Fibroblast of lung (primary cell): ENCODE measurements around the gene TMEM205. TPM values are rescaled to one million over a fixed set of nuclear protein-coding genes. Genes with fewer than 3 reads are reported as not detected.
A peak's percentile ranks its signal among the peaks of the same experiment; 100 is the strongest.

Experiments used
- DNase-seq, 2 donors: peaks; one replicate each; pipeline versions ENCODE4 v3.0.0 to v3.0.0-alpha.2; 2010; ENCODE audit warnings: low read depth in 2 of 2
- H2AFZ ChIP-seq: 2 replicates; pipeline ENCODE4 v1.5.1; 2012; ENCODE audit warnings: low read length, control low read depth, inconsistent platforms
- H3K27ac ChIP-seq: 2 replicates; pipeline ENCODE4 v1.5.1; 2011; ENCODE audit warnings: low read length, control low read depth; ENCODE audit not compliant: insufficient read depth
- H3K27me3 ChIP-seq: 2 replicates; pipeline ENCODE4 v1.5.1; 2011; ENCODE audit warnings: mild to moderate bottlenecking, low read length; ENCODE audit not compliant: control insufficient read depth, insufficient read depth
- H3K36me3 ChIP-seq: 2 replicates; pipeline ENCODE4 v1.5.1; 2011; ENCODE audit warnings: low read length; ENCODE audit not compliant: control insufficient read depth, insufficient read depth
- H3K4me1 ChIP-seq: 2 replicates; pipeline ENCODE4 v1.5.1; 2011; ENCODE audit warnings: low read length; ENCODE audit not compliant: control insufficient read depth, insufficient read depth; ENCODE audit errors: extremely low read depth
- H3K4me2 ChIP-seq: 2 replicates; pipeline ENCODE4 v1.5.1; 2011; ENCODE audit warnings: low read length, control low read depth; ENCODE audit not compliant: insufficient read depth; ENCODE audit errors: extremely low read depth
- H3K4me3 ChIP-seq, 4 experiments: fragments of 200-600 bp in 1 of 4; sonication (generic) in 1 of 4; replicated peaks in 1 of 4; 2 replicates each; pipeline ENCODE4 v1.5.1; 2011 to 2016; ENCODE audit warnings: low read length in 4 of 4, low read depth in 3 of 4, mild to moderate bottlenecking in 3 of 4, control low read depth in 2 of 4, inconsistent platforms in 1 of 4, mixed read lengths in 1 of 4; ENCODE audit not compliant: insufficient read depth in 1 of 4; ENCODE audit errors: control extremely low read depth in 1 of 4
- H3K79me2 ChIP-seq: 2 replicates; pipeline ENCODE4 v1.5.1; 2012; ENCODE audit warnings: mild to moderate bottlenecking, low read length, inconsistent platforms; ENCODE audit not compliant: control insufficient read depth, insufficient read depth
- H3K9ac ChIP-seq: 2 replicates; pipeline ENCODE4 v1.5.1; 2011; ENCODE audit warnings: mild to moderate bottlenecking, low read length, control low read depth; ENCODE audit not compliant: insufficient read depth
- H3K9me3 ChIP-seq: 2 replicates; pipeline ENCODE4 v1.5.1; 2012; ENCODE audit warnings: low read depth, low read length; ENCODE audit not compliant: control insufficient read depth, insufficient read depth
- H4K20me1 ChIP-seq: 2 replicates; pipeline ENCODE4 v1.5.1; 2011; ENCODE audit warnings: low read length; ENCODE audit not compliant: control insufficient read depth, insufficient read depth; ENCODE audit errors: extremely low read depth
- EZH2 ChIP-seq: IDR thresholded peaks from 2 replicates; pipeline ENCODE4 v1.5.1; 2012; ENCODE audit warnings: low read length, control low read depth, mild to moderate bottlenecking; ENCODE audit errors: missing control alignments
- polyA plus RNA-seq, 2 donors: library from polyadenylated mRNA; depleted of rRNA in 1 of 2; stranded (reverse) in 1 of 2; unstranded in 1 of 2; fragments of >200 nt; gene quantifications; 2 replicates each; pipeline ENCODE4 v1.2.1, GENCODE V29; 2011 to 2012; ENCODE audit warnings: missing spikeins in 1 of 2
- total RNA-seq: library from RNA; depleted of rRNA; stranded (reverse); fragments of >200 nt; gene quantifications from 2 replicates; pipeline ENCODE4 v1.2.1, GENCODE V29; 2014
- TF ChIP-seq, protein P1 (sequence below), 2 donors: IDR thresholded peaks in 1 of 2; conservative IDR thresholded peaks in 1 of 2; 1 replicate in 1 of 2; 2 replicates in 1 of 2; pipeline ENCODE4 v1.5.1; 2011 to 2012; ENCODE audit warnings: low read length in 2 of 2, control low read depth in 1 of 2, inconsistent platforms in 1 of 2, low read depth in 1 of 2, mild to moderate bottlenecking in 1 of 2

The TMEM205 gene
- total and polyA plus RNA-seq, 2 donors (not counting 1 experiment from before 2014, with no cell fraction given): 54.7 to 68.4 TPM

DNA sequence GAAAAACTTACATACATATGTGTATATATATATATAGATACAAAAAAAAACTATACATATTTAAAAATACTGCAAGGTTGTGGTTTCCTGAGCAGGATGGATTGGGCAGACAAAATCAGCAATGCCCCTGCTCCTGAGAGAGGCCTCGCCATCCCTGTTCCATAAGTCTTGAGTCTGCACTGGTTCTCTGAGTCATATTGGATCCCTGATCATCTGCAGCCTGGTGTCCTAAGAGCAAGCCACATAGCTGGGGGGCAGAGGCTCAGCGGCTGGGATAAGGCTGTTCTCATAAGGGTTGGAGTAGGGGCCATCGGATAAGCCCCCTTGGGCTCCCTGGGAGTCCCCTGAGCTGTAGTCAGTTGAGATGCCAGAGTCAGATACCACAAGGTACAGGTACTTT is 31.7 kb upstream of the TMEM205 start:
- peak overlapping the region; percentile 54 for H3K4me2 ChIP-seq
- H3K9me3 ChIP-seq: no peaks in the 10 kb centered on the region
- TF ChIP-seq EZH2: no peak
- TF ChIP-seq, protein P1, sequence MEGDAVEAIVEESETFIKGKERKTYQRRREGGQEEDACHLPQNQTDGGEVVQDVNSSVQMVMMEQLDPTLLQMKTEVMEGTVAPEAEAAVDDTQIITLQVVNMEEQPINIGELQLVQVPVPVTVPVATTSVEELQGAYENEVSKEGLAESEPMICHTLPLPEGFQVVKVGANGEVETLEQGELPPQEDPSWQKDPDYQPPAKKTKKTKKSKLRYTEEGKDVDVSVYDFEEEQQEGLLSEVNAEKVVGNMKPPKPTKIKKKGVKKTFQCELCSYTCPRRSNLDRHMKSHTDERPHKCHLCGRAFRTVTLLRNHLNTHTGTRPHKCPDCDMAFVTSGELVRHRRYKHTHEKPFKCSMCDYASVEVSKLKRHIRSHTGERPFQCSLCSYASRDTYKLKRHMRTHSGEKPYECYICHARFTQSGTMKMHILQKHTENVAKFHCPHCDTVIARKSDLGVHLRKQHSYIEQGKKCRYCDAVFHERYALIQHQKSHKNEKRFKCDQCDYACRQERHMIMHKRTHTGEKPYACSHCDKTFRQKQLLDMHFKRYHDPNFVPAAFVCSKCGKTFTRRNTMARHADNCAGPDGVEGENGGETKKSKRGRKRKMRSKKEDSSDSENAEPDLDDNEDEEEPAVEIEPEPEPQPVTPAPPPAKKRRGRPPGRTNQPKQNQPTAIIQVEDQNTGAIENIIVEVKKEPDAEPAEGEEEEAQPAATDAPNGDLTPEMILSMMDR (conservative IDR thresholded peaks at IDR 0.05 in 1 of 2, IDR thresholded peaks at IDR 0.05 in 1 of 2; ENCODE audit: low read depth in 1 of 2, low read length in 2 of 2): no peak
- no peaks in the 10 kb centered on the region for H4K20me1 ChIP-seq
- no peak overlapping the region for H3K4me3 ChIP-seq
- H3K27me3 ChIP-seq: no peaks in the 10 kb centered on the region
- no peak overlapping the region for H2AFZ ChIP-seq
- DNase-seq: peak in 1 of 2 donors; percentile 49
- H3K36me3 ChIP-seq: no peaks in the 10 kb centered on the region
- peaks cover 31% of the 10 kb centered on the region for H3K4me1 ChIP-seq
- no peak overlapping the region for H3K9ac ChIP-seq
- peak overlapping the region; percentile 46 for H3K27ac ChIP-seq
- peaks cover 7% of the 10 kb centered on the region for H3K79me2 ChIP-seq

DNA sequence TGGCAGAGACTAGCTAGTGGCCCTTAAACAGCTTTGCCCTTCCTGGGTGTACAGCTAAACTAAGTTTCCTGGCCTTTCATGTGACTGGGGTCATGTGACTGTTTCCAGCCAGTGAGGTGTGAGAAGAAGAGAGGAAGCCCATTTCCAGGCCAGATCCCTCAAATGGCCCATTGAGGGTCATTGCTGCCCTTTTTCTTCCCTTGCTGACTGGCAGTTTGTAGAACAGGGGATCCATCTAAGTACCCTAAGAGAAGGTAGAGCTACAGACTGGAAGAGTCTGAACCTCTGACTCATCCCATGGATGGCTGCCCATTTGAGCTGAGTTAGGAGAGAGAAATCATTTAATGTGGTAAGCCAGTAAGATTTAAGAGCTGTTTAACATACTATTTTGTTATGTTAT is 31.2 kb upstream of the TMEM205 start:
- Histone ChIP-seq H3K36me3 (no peaks in the 10 kb centered on the region), H3K9me3 (no peaks in the 10 kb centered on the region), H3K9ac (no peak overlapping the region), H3K27ac (peak overlapping the region; percentile 48), H3K79me2 (peaks cover 7% of the 10 kb centered on the region), H4K20me1 (no peaks in the 10 kb centered on the region), H3K4me3 (no peak overlapping the region), H2AFZ (peak overlapping the region; percentile 51), H3K27me3 (no peaks in the 10 kb centered on the region), H3K4me1 (peaks cover 31% of the 10 kb centered on the region), H3K4me2 (peak overlapping the region; percentile 75)
- TF ChIP-seq EZH2: no peak
- TF ChIP-seq, protein P1 (conservative IDR thresholded peaks at IDR 0.05 in 1 of 2, IDR thresholded peaks at IDR 0.05 in 1 of 2; ENCODE audit: low read depth in 1 of 2, low read length in 2 of 2): no peak
- peak; percentile 91 to 92 for DNase-seq

DNA sequence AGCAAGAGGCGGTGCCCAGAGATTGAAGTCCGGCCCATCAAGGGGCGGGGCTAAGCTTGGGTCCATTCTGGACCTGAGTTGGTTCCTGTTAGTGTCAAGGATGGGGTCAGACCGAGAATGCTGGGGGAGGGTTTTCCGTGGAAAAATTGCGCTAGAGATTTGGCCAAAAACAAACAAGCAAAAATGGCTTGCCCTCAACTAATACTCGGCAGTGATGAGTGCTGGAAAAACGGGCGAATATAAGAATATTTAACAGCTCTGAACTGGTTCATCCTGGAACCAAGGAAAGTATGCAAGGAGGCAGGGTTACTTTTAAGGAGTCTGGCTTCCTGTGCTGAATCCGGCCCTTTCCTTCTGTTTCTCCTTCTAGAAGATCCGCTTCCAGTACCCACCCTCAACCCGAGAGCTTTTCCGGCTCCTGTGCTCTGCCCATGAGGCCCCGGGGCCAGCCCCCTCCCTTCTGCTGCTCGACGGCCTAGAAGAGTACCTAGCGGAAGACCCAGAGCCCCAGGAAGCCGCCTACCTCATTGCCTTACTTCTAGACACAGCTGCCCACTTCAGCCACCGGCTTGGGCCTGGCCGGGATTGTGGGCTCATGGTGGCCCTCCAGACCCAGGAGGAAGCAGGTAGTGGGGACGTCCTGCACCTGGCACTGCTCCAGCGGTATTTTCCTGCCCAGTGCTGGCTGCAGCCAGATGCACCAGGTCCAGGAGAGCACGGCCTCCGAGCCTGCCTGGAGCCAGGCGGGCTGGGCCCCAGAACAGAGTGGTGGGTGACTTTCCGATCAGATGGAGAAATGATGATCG is 29.3 kb upstream of the TMEM205 start:
- no peak for DNase-seq
- H2AFZ ChIP-seq: peak overlapping the region; percentile 4
- peak overlapping the region; percentile 77 for H3K27ac ChIP-seq

More for the DNA sequence above, 29.3 kb upstream of the TMEM205 start:
- TF ChIP-seq, protein P1 (conservative IDR thresholded peaks at IDR 0.05 in 1 of 2, IDR thresholded peaks at IDR 0.05 in 1 of 2; ENCODE audit: low read depth in 1 of 2, low read length in 2 of 2): no peak
- no peak for TF ChIP-seq EZH2
- Histone ChIP-seq H3K36me3 (no peaks in the 10 kb centered on the region), H3K79me2 (peaks cover 7% of the 10 kb centered on the region), H3K27me3 (no peaks in the 10 kb centered on the region), H4K20me1 (no peaks in the 10 kb centered on the region), H3K9me3 (no peaks in the 10 kb centered on the region), H3K4me2 (peak overlapping the region; percentile 96), H3K4me1 (peaks cover 29% of the 10 kb centered on the region), H3K9ac (peak overlapping the region; percentile 30), H3K4me3 (peak overlapping the region; percentile 30 to 69 (median 55))
